Myocyte (in vitro differentiated cells): Measurements from ENCODE around the gene SLC8A1. TPM values are rescaled to one million over a fixed set of nuclear protein-coding genes. Genes with fewer than 3 reads are reported as not detected.

ENCODE experiments used
- DNase-seq: peaks from one replicate; pipeline ENCODE4 v3.0.0-alpha.2; 2012; ENCODE audit warnings: low read depth
- total RNA-seq: library from RNA; depleted of rRNA; stranded (reverse); fragments of >200 nt; gene quantifications from 2 replicates; pipeline ENCODE4 v1.2.3, GENCODE V29; 2014

SLC8A1 gene
- total RNA-seq, 1 donor from 2014 or later, result 5.2 TPM

DNA sequence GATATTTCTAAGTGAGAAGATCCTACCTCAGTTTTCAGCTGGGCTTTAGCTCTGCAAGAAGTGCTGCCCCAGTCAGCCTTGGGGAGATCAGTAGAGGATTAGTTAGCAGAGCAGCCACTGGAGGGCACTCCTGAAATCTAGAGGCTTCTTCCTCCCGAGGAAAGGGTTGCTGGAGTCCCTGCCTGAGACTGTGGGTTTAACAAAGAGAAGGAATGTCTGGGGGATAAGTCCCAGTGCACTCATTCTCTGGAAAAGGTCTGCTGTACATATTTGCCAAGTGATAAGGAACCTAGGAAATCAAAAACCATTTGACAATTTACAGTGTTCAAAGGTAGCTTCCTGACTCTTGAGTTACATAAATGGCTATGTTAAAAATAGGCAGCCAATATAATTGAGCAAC lies 207.2 kb downstream of the SLC8A1 start:
- peak; percentile 82 for DNase-seq

DNA sequence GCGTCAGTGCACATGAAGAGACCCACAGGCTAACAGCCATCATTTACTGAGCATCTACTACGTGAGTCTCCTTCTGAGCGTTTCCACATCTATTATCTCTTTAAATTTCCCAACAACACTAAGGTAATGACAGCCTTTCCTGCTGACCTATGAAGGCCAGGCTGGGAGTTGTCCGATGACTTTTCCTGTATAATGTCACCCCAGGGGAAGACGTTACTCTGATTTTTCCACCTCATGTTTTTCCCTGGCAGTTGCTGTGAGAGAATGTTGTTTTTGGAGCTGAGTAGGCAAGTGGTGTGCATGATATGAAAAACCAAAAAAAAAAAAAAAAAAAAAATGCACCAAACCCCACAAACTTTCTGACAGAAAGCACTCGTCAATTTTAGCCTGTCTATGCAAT lies 207.6 kb downstream of the SLC8A1 start:
- DNase-seq, result no peak

DNA sequence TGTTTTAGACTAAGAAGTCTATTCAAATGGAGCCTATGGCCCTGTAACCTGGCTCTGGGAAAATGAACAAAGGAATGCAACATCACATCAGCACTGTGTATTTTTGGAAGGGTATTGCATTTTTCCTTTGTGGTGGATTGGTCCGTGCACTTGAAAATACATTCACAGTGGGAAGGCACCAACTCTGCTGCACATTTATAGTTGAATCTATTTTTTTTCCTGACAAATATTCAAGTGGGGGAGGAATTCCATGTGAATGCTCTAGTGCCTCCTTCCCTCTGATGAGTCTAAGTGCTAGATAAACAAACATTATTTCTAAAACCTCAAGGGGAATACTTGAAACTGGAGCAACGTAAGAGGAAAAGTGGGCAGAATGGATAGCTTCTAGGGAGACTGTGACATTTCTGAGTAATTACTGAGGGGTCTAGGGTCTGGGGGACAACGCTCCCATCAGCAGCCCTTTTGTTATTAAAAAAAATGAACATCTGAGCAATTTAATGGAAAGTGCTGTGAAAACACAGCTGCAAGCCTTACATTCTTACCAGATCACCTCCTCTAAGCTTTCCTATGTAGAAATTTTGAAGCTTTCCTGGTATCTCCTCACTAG lies 208.2 kb downstream of the SLC8A1 start:
- peak; percentile 53 for DNase-seq

GRCh38 chr2:40242315-40242714 lies 209.6 kb downstream of the SLC8A1 start:
- no peak for DNase-seq

DNA sequence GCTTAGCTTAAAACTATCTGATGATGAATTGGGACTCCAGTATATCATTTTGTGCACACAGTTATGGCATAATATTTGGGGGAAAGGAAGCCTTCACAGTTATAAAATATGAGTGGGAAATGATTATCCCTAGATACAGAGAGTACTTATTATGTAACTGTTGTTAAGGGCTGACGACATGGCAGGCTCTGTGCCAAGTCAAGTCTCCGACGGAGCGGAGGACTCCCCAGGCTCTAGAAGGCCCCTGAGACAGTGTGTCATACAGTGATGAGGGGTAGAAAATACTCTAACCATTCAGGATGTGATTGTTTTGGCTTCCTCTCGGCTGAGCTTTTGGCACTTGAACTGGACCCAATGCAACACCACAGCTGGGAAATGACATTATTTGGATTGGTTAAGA lies 211.8 kb downstream of the SLC8A1 start:
- DNase-seq, result peak; percentile 89

- peak; percentile 30 for DNase-seq
These were observed 221.0 kb downstream of the SLC8A1 start for GRCh38 chr2:40230707-40231432.

- DNase-seq, result no peak
These were observed 221.7 kb downstream of the SLC8A1 start for GRCh38 chr2:40230186-40230585.

GRCh38 chr2:40228310-40228709 lies 223.6 kb downstream of the SLC8A1 start:
- DNase-seq, result peak; percentile 89

DNA sequence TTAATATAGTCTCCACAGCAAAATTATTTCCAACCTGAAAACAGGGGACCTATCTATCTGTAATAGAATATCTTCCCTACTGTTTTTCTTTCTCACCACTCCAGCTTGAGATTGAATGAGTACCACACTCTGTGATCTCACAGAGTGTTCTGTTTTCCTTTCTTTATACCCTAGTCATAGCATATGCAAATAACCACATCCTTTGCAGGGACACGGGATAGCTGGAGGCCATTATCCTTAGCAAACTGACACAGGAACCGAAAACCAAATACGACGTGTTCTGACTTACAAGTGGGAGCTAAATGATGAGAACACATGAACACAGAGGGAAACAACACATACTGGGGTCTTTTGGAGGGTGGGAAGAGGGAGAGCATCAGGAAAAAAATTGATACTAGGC lies 224.7 kb downstream of the SLC8A1 start:
- DNase-seq, result peak; percentile 15

DNA sequence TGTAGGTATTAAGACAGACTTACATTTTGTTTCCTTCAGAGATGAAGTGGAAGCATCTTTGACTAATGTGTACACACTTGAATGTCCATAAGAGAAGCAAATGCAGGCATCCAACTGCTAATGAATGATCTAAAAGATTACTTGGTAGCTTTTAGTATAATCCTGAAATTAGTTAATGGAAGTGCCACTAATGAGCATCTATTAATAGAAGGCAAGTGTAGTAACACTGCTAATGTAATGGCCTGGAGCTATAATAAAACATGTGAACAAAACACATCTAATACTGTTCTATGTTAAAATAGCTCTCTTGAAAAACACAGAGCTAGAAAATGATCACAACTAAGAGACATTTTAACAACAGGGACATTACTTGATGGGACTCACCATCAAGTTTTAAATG lies 225.3 kb downstream of the SLC8A1 start:
- no peak for DNase-seq

DNA sequence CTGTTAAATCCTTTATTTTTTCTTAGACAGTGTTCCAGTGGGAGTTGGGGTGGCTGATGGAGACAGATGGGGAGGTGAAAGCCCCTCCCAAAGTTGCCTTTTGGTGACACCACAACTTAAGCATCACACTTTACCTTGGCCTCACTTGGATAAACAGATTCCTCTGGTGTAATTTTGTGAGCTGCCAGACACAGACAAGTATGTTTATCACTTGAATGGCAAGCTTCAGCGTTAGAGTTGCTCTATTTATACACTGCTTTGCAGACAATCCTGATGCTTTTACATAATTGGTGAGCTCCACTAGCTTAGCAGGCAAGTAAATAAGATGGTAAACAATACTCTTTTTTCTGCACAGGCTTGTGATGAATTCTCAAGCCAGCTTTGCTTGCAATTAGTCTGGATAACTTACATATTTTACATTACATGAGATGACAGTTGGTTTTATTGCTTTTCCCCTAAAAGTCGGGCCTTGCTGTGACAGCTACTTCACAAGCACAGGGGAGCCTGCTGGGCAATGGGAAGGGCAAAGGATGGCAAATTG lies 226.2 kb downstream of the SLC8A1 start:
- no peak for DNase-seq

GRCh38 chr2:40224318-40224717 lies 227.6 kb downstream of the SLC8A1 start:
- DNase-seq, result no peak

DNA sequence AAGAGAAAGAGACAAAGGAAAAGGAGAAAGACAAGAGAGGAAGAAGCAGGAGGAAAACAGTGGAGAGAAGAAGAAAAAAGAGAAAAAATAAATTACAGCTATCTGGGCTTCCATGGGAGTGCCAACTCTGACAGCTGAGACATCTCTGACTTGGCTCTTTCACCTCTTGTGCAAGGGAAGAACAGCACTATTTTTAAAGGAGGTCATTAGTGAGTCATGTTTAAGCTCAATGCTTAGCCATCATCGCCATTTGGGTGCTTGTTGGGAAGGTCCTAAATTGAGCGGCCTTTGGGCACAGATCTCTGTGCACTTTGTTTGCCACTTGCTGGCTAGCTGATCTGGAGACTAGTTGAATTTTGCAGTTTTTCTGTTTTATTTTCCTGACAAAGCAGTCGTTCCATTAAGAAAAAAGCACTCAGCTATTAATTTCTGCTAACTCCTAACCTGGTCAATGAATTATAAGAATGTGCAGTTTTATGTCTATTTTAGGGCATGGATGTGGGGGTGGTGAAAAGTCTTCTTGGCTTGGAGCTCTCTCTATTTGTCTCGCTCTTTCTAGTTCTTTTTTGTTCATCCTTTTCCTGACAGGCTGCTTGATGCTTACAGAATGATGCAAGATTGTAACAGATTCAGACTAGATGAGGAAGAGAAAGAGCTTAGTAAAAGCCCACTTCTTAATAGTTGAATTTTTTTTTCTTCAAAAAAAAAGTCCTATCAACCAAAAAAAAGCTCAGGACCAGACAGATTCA lies 231.5 kb downstream of the SLC8A1 start:
- DNase-seq, result peak; percentile 82

GRCh38 chr2:40219141-40219540 lies 232.7 kb downstream of the SLC8A1 start:
- DNase-seq, result peak; percentile 42

DNA sequence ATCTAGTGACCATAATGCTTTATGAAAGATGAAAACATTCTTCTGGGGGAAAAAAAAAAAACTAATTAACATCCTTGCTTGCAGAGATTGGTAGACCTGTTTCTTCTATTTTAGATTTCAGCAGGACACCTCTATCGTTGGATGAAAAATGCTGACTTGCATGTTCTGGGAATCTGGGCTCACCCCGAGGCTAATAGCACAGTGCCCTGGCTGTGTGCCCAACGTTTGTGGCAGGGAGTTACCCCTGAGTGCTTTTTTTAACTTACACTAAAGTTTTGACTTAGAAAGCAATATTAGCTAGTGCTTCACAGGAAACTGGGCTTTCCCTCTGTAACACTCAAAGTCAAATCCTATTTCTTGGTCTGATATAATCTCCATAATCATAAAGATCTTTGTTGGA lies 233.2 kb downstream of the SLC8A1 start:
- DNase-seq, result peak; percentile 67

DNA sequence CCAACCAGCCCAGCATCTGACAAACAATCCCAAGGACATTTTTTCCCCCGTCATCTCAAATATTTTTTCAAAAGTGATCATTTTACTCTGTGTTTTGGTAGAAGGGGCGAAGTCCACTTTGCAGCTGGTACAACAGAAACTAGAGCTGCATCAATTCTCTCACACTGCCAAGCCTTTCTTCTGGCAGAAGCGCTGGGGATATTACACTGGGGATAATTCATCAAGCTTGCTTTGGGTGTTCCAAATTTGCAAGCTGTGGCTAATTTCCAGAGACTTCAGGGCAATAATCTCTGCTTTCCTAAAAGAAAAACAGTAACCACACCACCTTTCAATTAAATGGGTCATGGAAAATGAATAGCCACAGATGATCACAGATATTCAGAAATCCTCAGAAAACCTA lies 238.3 kb downstream of the SLC8A1 start:
- peak; percentile 22 for DNase-seq

GRCh38 chr2:40213071-40213470 lies 238.8 kb downstream of the SLC8A1 start:
- DNase-seq, result peak; percentile 52

- no peak for DNase-seq
These were observed 240.9 kb downstream of the SLC8A1 start for GRCh38 chr2:40210968-40211353.

DNA sequence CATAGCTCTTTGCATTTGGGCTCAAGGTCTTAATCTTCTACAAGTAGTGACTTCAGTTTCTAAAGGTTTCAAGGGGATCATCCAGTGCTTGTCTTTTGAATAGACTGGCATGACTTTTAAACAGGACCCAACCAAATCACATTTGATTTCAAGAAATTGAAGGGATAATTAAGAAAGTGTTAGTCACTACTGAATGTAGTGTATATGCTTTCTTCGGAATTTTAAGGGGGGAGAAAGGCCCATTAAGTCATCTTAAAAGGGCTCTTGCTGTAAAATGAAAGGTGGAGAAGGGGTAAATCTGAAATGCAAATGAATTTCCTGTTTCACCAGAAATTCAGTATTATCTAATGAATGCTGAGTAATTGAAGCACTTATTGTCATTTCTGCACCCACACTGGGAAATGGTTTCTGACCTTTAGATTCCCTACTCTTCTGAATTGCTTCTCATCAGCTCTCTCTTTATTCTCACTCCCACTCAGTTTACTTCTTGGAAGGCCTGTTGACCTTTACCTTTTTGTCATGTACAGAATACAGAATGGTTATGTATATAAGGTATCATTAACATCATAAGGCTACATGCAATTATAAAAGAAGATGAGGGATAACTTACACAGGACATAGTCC lies 241.4 kb downstream of the SLC8A1 start:
- DNase-seq, result no peak

DNA sequence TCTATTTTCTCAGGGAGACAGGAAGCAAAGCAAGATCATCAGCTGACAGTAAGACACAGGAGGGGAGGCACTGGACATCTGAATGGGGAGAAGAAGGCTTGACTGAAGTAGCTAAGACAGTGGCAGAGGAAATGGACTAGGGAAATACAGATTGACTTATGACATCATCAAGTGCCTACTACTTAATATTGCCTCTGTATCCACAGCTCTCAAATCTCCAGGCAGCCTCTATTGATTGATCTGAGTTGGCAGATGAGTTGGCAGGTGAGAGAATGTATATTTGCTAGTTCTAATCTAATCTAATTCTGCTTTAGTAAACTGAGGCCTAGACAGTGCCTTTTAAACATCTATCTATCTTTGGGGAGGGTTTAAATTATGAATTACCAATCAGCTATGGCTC lies 242.1 kb downstream of the SLC8A1 start:
- no peak for DNase-seq

DNA sequence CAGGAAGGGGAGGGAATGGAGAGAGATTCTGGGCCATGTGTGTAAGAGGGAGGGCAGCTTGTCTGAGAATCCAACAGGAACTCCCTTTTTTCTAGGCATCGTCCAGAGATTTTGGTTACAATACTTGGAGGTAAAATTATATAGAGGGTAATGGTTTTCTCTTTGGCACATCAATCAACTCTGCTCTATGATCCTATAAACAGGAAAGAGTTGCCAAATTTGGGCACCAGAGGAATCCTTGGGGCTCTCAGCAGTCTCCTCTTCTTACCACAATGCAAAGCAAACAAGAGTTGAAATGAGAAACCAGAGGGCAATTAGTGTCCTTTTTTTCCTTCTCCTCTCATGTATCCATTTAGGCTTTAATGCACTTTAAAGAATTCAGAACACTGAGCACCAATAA lies 243.4 kb downstream of the SLC8A1 start:
- DNase-seq, result no peak

DNA sequence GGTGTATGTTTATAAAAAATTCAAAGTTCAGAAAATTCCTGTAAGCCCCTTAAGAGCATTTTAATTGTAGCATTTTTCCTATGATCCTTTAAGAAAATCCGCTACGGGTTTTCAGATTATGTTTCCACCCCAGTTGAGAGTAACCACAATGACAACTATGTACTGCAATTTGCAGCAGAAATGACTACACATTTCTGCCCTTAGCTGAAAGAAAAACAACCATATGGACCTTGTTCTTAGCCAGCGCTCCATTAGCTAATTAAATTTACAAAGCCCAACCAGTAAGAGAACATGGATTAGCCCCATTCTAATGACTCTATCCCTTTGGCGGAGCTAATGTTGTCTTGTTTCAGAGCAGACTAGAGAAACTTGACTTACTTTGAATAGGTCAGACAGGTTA lies 247.6 kb downstream of the SLC8A1 start:
- DNase-seq, result peak; percentile 38
